ENCODE results near the gene NHSL2.
A peak's percentile ranks its signal among the peaks of the same experiment; 100 is the strongest.

The NHSL2 gene

DNA sequence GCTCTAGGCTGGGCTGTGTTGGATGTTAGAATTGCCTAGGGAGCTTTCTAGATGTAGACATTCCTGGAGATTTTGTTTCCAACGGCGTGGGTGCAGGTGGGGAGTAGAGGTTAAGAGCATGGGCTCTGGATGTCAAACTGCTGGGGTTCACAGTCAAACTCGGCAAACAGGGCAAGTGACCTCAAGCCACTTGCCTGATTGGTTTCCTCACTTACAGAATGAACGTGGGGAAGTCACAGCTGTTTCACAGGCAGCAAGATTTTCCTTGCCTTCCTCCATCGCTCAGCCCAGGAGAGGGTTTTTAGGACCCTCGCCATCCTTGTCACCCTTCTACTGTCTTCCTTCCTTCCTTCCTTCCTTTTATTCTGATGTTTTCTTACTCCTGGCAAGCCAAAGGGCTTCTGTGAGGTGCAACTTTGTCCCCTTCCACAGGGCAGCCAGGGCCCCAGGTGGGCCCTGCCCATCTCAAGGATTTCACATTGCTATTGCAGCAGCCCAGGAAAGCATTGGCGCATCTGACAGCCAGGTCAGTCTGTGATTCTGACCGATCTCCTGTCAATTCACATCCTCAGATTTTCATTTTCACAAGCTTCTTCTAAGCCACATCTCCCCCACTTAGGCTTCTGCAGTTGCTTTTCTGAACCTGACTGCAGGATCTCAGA is 214.0 kb downstream of the NHSL2 start:
- Histone ChIP-seq H3K9ac (ENCODE audit: low read length) (no peak overlapping the region), H2AFZ (ENCODE audit: low read depth, low read length) (no peak overlapping the region), H2AK5ac (ENCODE audit: low read length, severe bottlenecking) (peak overlapping the region; percentile 13), H2BK5ac (ENCODE audit: low read depth, low read length, poor library complexity, severe bottlenecking) (no peak overlapping the region), H3K4ac (ENCODE audit: low read depth in 1 of 2, low read length in 2 of 2) (no peak overlapping the region), H3K4me1 (ENCODE audit: control insufficient read depth, insufficient read depth, low read depth, low read length) (peaks cover 27% of the 10 kb centered on the region), H2BK15ac (ENCODE audit: low read depth, poor library complexity, severe bottlenecking) (no peak overlapping the region), H3K9me3 (ENCODE audit: control insufficient read depth, low read length) (no peaks in the 10 kb centered on the region), H3K27ac (ENCODE audit: low read length, poor library complexity, severe bottlenecking) (no peak overlapping the region), H3K4me3 (ENCODE audit: insufficient read depth in 1 of 2, low read depth in 1 of 2, low read length in 2 of 2) (no peak overlapping the region), H3K18ac (ENCODE audit: low read depth in 1 of 2, low read length in 2 of 2) (peak overlapping the region in 1 of 2 experiments; percentile 68), H3K4me2 (ENCODE audit: low read length, poor library complexity, severe bottlenecking) (no peak overlapping the region), H4K91ac (ENCODE audit: low read length) (peak overlapping the region; percentile 53), H3K14ac (ENCODE audit: low read length in 2 of 2) (no peak overlapping the region), H2BK12ac (ENCODE audit: low read length in 2 of 2) (peak overlapping the region; percentile 10 to 28), H3K36me3 (ENCODE audit: control insufficient read depth in 1 of 2, insufficient read depth in 2 of 2, low read depth in 1 of 2, low read length in 2 of 2) (peaks cover 0 to 5% of the 10 kb centered on the region in 2 experiments), H3K27me3 (ENCODE audit: control insufficient read depth in 1 of 2, insufficient read depth in 1 of 2, low read length in 2 of 2) (peaks cover 0 to 48% of the 10 kb centered on the region in 2 experiments), H3K23ac (ENCODE audit: low read length in 2 of 2) (no peak overlapping the region), H2BK120ac (ENCODE audit: low read depth, low read length) (peak overlapping the region; percentile 21), H4K8ac (ENCODE audit: low read length) (no peak overlapping the region), H3K79me1 (replicated peaks; ENCODE audit: low read length, poor library complexity, severe bottlenecking) (peaks cover 10% of the 10 kb centered on the region)
- WGBS = 71% methylated on average over 8 of the region's 8 CpGs
- DNase-seq = no peak

DNA sequence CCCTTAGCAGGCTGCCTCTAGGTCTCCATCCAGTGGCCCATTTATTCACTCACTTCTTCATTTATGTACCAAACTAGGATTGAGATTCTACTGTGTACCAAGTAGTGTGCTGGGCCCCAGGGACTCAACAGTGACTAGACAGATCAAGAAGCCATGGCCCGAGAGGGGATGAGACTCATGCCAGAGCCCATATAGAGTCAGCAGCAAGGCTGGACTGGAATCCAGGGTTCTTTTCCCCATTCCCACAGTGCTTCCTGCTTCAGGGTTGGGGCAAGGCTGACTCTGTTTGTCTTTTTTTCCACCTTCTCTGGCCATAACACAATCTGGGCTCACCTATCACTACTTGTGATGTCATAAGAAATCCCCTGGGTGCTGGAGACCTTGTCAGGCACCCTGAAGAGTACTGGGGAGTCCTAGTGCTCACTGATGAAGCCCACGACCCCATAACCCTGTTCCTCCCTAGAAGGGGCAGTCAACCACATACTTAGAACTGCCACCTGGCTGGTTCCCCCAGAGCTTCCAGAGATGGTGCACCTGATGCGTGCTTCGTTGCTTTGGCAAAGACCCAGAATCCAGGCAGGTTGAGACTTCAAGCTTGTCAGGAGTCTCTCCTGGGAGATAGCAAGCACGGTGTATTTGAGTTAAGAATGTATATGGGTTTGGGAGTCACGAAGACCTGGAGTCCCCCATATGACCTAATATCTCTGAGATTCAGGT is 214.8 kb downstream of the NHSL2 start:
- peak overlapping the region; percentile 23 for H4K8ac ChIP-seq (ENCODE audit: low read length)
- H3K36me3 ChIP-seq (ENCODE audit: control insufficient read depth in 1 of 2, insufficient read depth in 2 of 2, low read depth in 1 of 2, low read length in 2 of 2) = peaks cover 0 to 5% of the 10 kb centered on the region in 2 experiments
- no peak overlapping the region for H2BK15ac ChIP-seq (ENCODE audit: low read depth, poor library complexity, severe bottlenecking)
- H2BK120ac ChIP-seq (ENCODE audit: low read depth, low read length) = no peak overlapping the region
- no peak overlapping the region for H3K27ac ChIP-seq (ENCODE audit: low read length, poor library complexity, severe bottlenecking)
- H3K4me1 ChIP-seq (ENCODE audit: control insufficient read depth, insufficient read depth, low read depth, low read length) = peaks cover 27% of the 10 kb centered on the region
- peak overlapping the region; percentile 46 to 95 for H3K18ac ChIP-seq (ENCODE audit: low read depth in 1 of 2, low read length in 2 of 2)
- no peak overlapping the region for H3K4me3 ChIP-seq (ENCODE audit: insufficient read depth in 1 of 2, low read depth in 1 of 2, low read length in 2 of 2)
- peak overlapping the region in 1 of 2 experiments; percentile 63 for H2BK12ac ChIP-seq (ENCODE audit: low read length in 2 of 2)
- no peak overlapping the region for H3K23ac ChIP-seq (ENCODE audit: low read length in 2 of 2)
- H3K27me3 ChIP-seq (ENCODE audit: control insufficient read depth in 1 of 2, insufficient read depth in 1 of 2, low read length in 2 of 2) = peaks cover 0 to 54% of the 10 kb centered on the region in 2 experiments
- DNase-seq = no peak
- H2AFZ ChIP-seq (ENCODE audit: low read depth, low read length) = no peak overlapping the region
- no peak overlapping the region for H2AK5ac ChIP-seq (ENCODE audit: low read length, severe bottlenecking)
- no peak overlapping the region for H3K4me2 ChIP-seq (ENCODE audit: low read length, poor library complexity, severe bottlenecking)
- no peaks in the 10 kb centered on the region for H3K9me3 ChIP-seq (ENCODE audit: control insufficient read depth, low read length)
- peak overlapping the region; percentile 43 for H3K9ac ChIP-seq (ENCODE audit: low read length)
- no peak overlapping the region for H3K14ac ChIP-seq (ENCODE audit: low read length in 2 of 2)
- H3K4ac ChIP-seq (ENCODE audit: low read depth in 1 of 2, low read length in 2 of 2) = peak overlapping the region in 1 of 2 experiments; percentile 28
- peaks cover 12% of the 10 kb centered on the region for H3K79me1 ChIP-seq (replicated peaks; ENCODE audit: low read length, poor library complexity, severe bottlenecking)
- WGBS = 63% methylated on average over 4 of the region's 6 CpGs
- no peak overlapping the region for H4K91ac ChIP-seq (ENCODE audit: low read length)
- no peak overlapping the region for H2BK5ac ChIP-seq (ENCODE audit: low read depth, low read length, poor library complexity, severe bottlenecking)

DNA sequence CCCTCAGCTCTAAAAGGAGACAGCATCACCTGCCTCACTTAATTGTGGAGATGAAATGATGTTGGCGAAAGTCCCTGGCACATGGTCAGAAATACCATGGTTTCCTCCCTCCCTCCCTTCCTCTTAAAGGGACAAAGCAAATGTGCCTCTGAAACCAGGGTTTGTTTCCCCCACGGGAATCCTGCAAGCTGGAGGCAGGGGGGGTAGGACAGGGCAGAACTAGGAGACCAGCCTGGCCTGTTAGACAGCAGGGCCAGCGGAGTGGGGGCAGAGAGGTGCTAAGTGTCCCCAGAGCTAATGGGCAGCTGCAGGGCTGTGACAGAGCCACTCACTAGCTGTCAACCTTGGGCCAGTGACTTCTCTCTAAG is 215.4 kb downstream of the NHSL2 start:
- H3K4me3 ChIP-seq (ENCODE audit: insufficient read depth in 1 of 2, low read depth in 1 of 2, low read length in 2 of 2) = no peak overlapping the region
- H3K79me1 ChIP-seq (replicated peaks; ENCODE audit: low read length, poor library complexity, severe bottlenecking) = peaks cover 13% of the 10 kb centered on the region
- H2BK15ac ChIP-seq (ENCODE audit: low read depth, poor library complexity, severe bottlenecking) = no peak overlapping the region
- peak overlapping the region; percentile 95 for H4K91ac ChIP-seq (ENCODE audit: low read length)
- peak overlapping the region; percentile 46 to 95 for H3K18ac ChIP-seq (ENCODE audit: low read depth in 1 of 2, low read length in 2 of 2)
- no peak for DNase-seq
- H2AK5ac ChIP-seq (ENCODE audit: low read length, severe bottlenecking) = no peak overlapping the region
- 22% methylated on average over 1 of the region's 3 CpGs for WGBS
- peak overlapping the region; percentile 43 for H3K9ac ChIP-seq (ENCODE audit: low read length)
- no peak overlapping the region for H2BK5ac ChIP-seq (ENCODE audit: low read depth, low read length, poor library complexity, severe bottlenecking)
- no peak overlapping the region for H2AFZ ChIP-seq (ENCODE audit: low read depth, low read length)
- H3K36me3 ChIP-seq (ENCODE audit: control insufficient read depth in 1 of 2, insufficient read depth in 2 of 2, low read depth in 1 of 2, low read length in 2 of 2) = peaks cover 0 to 5% of the 10 kb centered on the region in 2 experiments
- no peaks in the 10 kb centered on the region for H3K9me3 ChIP-seq (ENCODE audit: control insufficient read depth, low read length)
- H3K23ac ChIP-seq (ENCODE audit: low read length in 2 of 2) = no peak overlapping the region
- H3K4ac ChIP-seq (ENCODE audit: low read depth in 1 of 2, low read length in 2 of 2) = peak overlapping the region in 1 of 2 experiments; percentile 9
- no peak overlapping the region for H2BK120ac ChIP-seq (ENCODE audit: low read depth, low read length)
- peaks cover 0 to 55% of the 10 kb centered on the region in 2 experiments for H3K27me3 ChIP-seq (ENCODE audit: control insufficient read depth in 1 of 2, insufficient read depth in 1 of 2, low read length in 2 of 2)
- no peak overlapping the region for H3K14ac ChIP-seq (ENCODE audit: low read length in 2 of 2)
- H3K27ac ChIP-seq (ENCODE audit: low read length, poor library complexity, severe bottlenecking) = no peak overlapping the region
- peak overlapping the region; percentile 84 for H4K8ac ChIP-seq (ENCODE audit: low read length)
- H2BK12ac ChIP-seq (ENCODE audit: low read length in 2 of 2) = peak overlapping the region; percentile 50
- H3K4me1 ChIP-seq (ENCODE audit: control insufficient read depth, insufficient read depth, low read depth, low read length) = peaks cover 27% of the 10 kb centered on the region
- no peak overlapping the region for H3K4me2 ChIP-seq (ENCODE audit: low read length, poor library complexity, severe bottlenecking)

DNA sequence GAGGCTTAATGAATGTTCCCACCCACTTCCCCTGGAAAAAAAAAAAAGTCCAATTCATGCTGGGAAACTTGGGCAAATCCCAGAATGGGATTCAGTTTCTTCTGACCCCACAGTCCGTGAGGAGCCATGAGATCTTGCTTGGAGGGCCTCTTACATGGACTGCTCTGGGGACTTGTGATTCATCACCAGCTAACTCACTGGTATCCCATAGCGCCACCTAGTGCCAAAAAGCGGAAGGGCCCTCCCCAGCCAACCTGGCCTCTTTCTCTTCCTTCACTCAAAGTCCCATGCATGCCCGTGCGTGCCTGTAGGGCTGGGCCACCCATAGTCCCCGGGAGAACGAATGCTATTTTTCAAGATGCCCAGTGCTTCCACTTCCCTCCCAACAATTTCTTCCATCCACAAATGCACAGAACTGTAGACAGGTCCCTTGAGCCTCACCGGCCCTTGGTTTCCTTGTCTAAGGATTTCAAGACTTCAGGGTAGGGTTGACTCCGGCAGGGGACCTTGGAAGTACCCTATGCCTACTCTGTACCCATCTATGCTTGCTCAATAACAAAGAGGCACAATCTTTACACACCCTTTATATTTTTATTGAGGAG is 216.0 kb downstream of the NHSL2 start:
- 13% methylated on average over 8 of the region's 9 CpGs for WGBS
- H4K8ac ChIP-seq (ENCODE audit: low read length) = no peak overlapping the region
- no peak overlapping the region for H2AFZ ChIP-seq (ENCODE audit: low read depth, low read length)
- no peak overlapping the region for H2BK15ac ChIP-seq (ENCODE audit: low read depth, poor library complexity, severe bottlenecking)
- peak; percentile 92 for DNase-seq
- no peak overlapping the region for H2BK120ac ChIP-seq (ENCODE audit: low read depth, low read length)
- H3K27ac ChIP-seq (ENCODE audit: low read length, poor library complexity, severe bottlenecking) = peak overlapping the region; percentile 20
- peaks cover 15% of the 10 kb centered on the region for H3K79me1 ChIP-seq (replicated peaks; ENCODE audit: low read length, poor library complexity, severe bottlenecking)
- no peak overlapping the region for H4K91ac ChIP-seq (ENCODE audit: low read length)
- H3K9me3 ChIP-seq (ENCODE audit: control insufficient read depth, low read length) = no peaks in the 10 kb centered on the region
- H3K27me3 ChIP-seq (ENCODE audit: control insufficient read depth in 1 of 2, insufficient read depth in 1 of 2, low read length in 2 of 2) = peaks cover 0 to 52% of the 10 kb centered on the region in 2 experiments
- H3K4me2 ChIP-seq (ENCODE audit: low read length, poor library complexity, severe bottlenecking) = no peak overlapping the region
- peak overlapping the region; percentile 48 for H3K9ac ChIP-seq (ENCODE audit: low read length)
- peak overlapping the region in 1 of 2 experiments; percentile 54 for H2BK12ac ChIP-seq (ENCODE audit: low read length in 2 of 2)
- peaks cover 0 to 5% of the 10 kb centered on the region in 2 experiments for H3K36me3 ChIP-seq (ENCODE audit: control insufficient read depth in 1 of 2, insufficient read depth in 2 of 2, low read depth in 1 of 2, low read length in 2 of 2)
- no peak overlapping the region for H3K23ac ChIP-seq (ENCODE audit: low read length in 2 of 2)
- H3K4ac ChIP-seq (ENCODE audit: low read depth in 1 of 2, low read length in 2 of 2) = peak overlapping the region in 1 of 2 experiments; percentile 75
- H3K14ac ChIP-seq (ENCODE audit: low read length in 2 of 2) = no peak overlapping the region
- no peak overlapping the region for H2BK5ac ChIP-seq (ENCODE audit: low read depth, low read length, poor library complexity, severe bottlenecking)
- no peak overlapping the region for H3K4me3 ChIP-seq (ENCODE audit: insufficient read depth in 1 of 2, low read depth in 1 of 2, low read length in 2 of 2)
- peaks cover 26% of the 10 kb centered on the region for H3K4me1 ChIP-seq (ENCODE audit: control insufficient read depth, insufficient read depth, low read depth, low read length)
- peak overlapping the region; percentile 57 to 95 for H3K18ac ChIP-seq (ENCODE audit: low read depth in 1 of 2, low read length in 2 of 2)
- H2AK5ac ChIP-seq (ENCODE audit: low read length, severe bottlenecking) = no peak overlapping the region

All from mesenchymal stem cell (in vitro differentiated cells and primary cell).